ENCODE data around the gene UBE3C.

UBE3C gene

DNA sequence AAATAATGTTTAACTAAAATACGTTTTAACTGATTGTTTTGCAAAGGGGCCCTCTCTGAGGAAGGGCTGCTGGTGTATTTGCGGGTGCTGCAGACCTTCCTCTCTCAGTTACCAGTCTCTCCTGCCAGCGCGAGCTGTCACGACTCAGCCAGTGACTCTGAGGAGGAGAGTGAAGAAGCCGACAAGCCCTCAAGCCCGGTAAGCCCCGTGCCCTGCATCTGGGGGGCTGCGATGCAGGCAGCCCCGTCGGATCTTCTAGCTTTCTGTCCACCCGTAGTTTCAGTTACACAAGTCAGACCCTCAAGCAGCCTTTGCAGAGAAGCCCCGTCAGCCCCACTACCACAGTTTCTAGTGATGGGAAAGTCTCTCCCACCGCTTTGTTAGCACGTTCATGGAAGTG, 45.1 kb downstream of the UBE3C start:
- DNase-seq, result no peak

- no peak for DNase-seq
Measured at GRCh38 chr7:157188091-157188665, 49.5 kb downstream of the UBE3C start.

DNA sequence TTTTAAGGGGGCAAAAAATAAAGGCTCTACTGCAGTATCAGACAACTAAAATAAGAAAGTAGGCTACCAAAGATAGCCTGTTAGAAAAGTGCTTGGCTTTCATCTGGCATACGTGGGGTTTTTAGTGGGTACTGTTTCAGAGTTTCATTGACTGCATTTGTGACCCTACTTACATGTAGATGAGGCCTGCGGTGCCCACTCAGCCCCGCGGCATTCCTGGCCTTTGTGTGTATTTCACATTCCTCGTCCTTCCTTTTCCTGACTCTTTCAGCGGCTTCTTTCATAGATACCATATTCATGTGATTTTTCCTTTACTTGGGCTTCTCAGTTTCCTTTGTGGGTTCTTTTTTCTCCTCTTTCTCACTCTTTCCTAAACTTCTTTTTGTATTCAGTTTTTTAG, 50.7 kb downstream of the UBE3C start:
- no peak for DNase-seq

DNA sequence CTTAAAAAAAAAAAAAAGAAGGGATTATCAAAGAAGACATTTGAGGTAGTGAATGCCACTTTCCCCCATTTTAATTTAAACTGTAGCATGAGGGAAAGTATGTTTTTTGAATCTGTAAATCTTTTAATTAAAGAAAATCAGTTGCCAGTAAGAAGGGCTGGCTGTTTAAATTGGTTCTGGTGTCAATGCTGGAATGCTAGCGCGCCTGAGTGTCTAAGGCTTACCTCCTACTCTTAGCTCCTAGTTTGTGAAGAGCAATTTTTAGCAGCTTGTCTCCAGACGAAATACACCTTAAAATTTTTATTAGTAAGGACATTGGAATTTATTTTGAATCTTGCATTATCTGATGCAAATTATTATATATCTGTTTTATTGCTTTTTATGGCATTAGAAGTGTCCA, 54.1 kb downstream of the UBE3C start:
- DNase-seq, result no peak

GRCh38 chr7:157193274-157193673, 54.5 kb downstream of the UBE3C start:
- DNase-seq, result no peak

GRCh38 chr7:157194948-157195347, 56.2 kb downstream of the UBE3C start:
- no peak for DNase-seq

GRCh38 chr7:157195868-157196267, 57.1 kb downstream of the UBE3C start:
- DNase-seq, result no peak

DNA sequence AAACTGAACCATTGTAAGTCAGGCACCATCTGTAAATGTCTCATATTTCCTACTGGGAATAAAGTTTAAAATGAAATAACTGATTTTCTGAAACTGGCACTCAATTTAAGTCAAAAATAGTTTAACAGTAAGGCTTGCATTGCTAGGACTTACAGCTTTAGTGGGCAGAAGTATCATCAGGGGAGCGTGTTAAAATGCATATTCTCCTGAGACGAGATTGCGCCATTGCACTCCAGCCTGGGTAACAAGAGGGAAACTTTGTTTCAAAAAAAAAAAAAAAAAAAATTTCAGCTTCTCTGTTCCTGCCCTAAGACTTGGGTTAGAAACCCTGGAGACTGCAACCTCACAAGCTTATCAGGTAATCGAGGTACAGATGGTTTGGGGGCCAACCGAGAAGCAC, 65.4 kb downstream of the UBE3C start:
- no peak for DNase-seq

GRCh38 chr7:157205438-157205837, 66.7 kb downstream of the UBE3C start:
- DNase-seq, result no peak

DNA sequence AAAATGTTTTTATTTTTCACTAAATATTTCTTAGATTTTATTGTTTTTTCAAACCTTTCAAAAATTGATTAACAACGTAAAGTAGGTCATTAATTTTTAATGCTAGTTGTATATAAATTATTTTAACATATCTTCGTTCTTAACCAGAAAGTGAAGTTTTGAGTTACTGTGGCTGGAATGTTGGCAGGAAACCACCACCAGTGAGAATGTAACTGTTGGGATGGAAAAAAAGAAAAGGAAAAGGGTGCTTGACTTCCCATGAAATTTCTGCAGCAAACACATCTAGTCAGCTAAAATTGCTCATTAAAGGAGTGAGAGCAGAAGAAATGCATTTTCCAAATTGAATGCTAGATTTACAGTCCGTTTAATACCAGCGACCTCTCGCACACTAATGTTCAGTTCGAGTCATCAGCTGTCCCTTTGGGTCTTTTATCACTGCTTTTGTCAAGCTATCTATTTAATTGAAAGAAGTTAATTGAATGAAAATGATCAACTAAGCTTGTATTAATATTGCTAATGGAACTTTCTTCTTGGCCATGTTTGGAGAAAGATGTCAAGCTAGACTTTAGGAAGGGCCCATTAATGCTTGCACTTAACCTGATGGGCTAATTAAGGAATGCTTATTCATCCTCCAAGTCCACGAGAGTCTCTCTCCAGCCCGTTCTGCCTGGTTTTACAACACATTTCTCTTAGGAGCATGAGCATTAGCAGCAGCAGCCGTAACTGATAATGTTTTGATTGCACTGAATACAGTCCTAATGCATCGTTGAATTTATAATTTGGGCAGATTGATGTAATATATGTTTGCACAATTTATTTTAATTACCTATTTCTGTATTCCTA, 70.1 kb downstream of the UBE3C start:
- no peak for DNase-seq

DNA sequence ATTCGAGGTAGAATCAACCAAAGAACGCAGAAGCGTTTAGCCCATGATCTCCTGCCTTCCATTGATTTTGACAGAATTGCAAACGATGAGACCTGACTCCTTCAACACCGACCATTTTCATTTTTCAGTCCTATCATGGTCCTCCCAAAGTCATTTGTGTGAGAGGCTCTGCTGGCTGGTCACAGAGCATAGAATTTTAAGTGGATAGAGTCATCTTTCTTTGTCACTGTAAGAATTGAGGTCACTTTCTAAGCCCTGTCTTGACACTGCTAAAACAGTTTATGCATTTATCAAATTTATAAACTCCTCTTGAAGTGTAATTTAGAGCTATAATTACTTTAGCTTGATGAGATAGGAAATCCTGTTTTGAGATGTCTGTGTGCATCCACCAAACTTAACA, 72.0 kb downstream of the UBE3C start:
- no peak for DNase-seq

- DNase-seq, result no peak
Measured at GRCh38 chr7:157211690-157212089, 73.0 kb downstream of the UBE3C start.

GRCh38 chr7:157219154-157219553, 80.4 kb downstream of the UBE3C start:
- no peak for DNase-seq

DNA sequence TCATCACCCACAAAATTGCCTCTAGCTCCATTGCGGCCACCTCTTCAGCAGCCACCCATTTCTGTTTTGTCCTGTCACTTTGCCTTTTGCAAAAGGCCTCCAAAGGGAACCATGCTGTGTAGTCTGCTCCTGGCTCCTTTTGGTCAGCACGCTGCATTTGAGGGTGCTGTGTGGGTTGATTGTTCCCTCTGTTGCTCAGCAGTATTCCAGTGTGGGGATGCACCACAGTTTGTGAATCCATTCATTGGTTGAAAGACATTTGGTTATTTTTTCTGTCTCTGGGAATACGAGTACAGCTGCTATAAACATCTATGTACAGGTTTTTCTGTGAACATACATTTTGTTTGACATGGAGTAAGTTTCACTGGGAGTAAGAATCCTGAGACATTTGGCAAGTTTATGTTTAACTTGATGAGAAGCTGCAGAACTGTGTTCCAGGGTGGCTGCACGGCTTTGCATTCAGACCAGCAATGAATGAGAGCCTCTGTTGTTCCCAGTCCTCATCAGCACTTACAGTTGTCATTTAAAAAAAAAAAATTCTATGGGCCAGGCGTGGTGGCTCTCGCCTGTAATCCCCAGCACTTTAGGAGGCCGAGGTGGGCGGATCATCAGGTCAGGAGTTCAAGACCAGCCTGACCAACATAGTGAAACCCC, 82.3 kb downstream of the UBE3C start:
- no peak for DNase-seq

DNA sequence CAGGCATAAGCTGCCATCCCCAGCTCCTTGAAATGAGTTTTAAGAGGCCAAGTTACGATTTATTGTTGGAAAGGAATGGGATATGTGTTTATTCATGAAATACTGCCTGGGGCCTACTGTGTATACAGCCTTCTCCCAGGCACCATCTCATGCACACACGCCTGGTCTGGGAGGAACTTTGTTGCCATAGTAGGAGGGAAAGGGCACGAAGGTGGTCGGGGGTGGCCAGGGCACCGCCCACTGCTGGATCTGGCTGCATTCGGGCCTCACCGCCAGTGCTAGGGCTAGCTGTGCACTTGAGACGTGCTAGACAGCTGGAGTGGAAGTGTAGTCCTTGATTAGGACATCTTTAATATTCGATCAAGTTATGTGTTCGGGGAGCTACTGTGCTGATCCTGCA, 84.0 kb downstream of the UBE3C start:
- DNase-seq, result no peak

- DNase-seq, result no peak
Measured at GRCh38 chr7:157224627-157225026, 85.9 kb downstream of the UBE3C start.

DNA sequence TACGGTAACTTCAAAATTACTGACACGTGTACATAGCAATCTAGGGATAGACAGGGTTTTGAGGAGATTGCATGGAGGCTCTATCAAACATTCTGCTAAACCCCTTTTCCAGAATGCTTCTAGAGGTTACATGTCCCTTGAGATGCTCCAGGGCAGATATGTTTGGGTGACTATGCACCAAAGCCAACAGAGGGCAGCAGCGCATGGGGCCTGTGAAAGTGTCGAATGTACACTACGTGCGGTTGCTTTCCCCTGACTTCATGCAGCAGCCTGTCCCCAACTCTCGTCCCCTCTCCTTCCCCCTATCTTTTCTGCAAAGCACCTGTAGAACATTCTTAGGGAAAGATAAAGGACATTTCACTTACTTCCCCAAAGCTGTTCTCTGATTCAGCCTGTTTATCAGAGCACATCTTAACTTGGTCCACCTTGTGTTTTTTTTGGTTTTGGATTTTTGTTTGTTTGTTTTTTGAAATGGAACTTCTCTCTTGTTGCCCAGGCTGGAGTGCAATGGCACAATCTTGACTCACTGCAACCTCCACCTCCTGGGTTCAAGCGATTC, 90.2 kb downstream of the UBE3C start:
- no peak for DNase-seq

DNA sequence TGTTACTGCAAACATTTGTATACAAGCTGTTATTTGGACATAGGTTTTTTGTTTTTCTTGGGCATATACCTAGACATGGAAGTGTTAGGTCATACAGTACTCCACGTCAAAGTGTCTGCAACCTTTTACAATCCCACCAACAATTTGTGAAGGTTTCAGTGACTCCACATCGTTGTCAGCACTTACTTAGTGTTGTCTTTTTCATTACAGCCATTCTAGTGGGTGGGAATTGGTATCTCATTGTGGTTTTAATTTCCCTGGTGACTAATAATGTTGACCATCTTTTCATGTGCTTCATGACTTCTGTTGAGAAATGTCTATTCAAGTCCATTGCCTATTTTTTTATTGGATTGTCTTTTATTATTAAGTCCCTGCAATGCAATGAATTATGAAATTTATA, 95.0 kb downstream of the UBE3C start:
- DNase-seq, result no peak

GRCh38 chr7:157234271-157234670, 95.5 kb downstream of the UBE3C start:
- no peak for DNase-seq

GRCh38 chr7:157235357-157236333, 96.9 kb downstream of the UBE3C start:
- no peak for DNase-seq

- no peak for DNase-seq
Measured at GRCh38 chr7:157238087-157238486, 99.4 kb downstream of the UBE3C start.

DNA sequence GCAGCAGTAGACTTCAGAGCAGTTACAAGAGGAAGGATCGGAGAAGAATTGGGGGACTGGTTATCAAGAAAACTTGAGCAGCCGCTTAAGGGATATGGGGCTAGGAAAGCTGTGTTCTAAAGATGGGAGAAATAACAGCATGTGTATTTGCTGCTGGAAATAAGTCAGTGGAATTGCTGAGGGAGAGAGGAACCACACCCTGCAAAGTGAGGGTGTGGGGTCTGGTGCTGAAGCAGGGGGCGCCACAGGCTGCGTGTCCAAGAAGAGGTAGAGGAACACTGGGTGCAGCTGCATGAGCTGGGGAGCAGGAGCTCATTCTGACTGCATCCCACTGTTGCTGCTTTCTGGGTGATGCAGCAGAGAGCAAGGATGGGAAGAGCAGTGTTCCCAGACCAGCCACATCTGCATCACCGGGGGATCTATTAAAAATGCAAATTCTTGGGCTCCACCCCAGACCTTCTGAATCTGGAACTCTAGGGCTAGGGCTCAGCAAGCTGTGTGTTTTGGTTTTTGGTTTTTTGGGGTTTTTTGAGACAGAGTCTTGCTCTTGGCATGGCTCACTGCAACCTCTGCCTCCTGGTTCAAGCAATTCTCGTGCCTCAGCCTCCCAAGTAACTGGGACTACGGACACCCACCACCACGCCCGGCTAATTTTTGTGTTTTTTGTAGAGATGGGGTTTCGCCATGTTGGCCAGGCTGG, 101.0 kb downstream of the UBE3C start:
- DNase-seq, result no peak
